Measurements from ENCODE around the gene SIPA1.

GRCh38 chr11:65617990-65618751 lies 19.7 kb upstream of the SIPA1 start:
- TF ChIP-seq YY1 (IDR thresholded peaks at IDR 0.05): no peak
- TF ChIP-seq CTCF (IDR thresholded peaks at IDR 0.05; ENCODE audit: low read depth, low read length, missing input control): no peak
- TF ChIP-seq, protein P1, sequence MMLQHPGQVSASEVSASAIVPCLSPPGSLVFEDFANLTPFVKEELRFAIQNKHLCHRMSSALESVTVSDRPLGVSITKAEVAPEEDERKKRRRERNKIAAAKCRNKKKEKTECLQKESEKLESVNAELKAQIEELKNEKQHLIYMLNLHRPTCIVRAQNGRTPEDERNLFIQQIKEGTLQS (IDR thresholded peaks at IDR 0.05): no peak
- no peak for TF ChIP-seq GABPA (IDR thresholded peaks at IDR 0.05 in 1 of 2, conservative IDR thresholded peaks at IDR 0.05 in 1 of 2)
- TF ChIP-seq, protein P2, sequence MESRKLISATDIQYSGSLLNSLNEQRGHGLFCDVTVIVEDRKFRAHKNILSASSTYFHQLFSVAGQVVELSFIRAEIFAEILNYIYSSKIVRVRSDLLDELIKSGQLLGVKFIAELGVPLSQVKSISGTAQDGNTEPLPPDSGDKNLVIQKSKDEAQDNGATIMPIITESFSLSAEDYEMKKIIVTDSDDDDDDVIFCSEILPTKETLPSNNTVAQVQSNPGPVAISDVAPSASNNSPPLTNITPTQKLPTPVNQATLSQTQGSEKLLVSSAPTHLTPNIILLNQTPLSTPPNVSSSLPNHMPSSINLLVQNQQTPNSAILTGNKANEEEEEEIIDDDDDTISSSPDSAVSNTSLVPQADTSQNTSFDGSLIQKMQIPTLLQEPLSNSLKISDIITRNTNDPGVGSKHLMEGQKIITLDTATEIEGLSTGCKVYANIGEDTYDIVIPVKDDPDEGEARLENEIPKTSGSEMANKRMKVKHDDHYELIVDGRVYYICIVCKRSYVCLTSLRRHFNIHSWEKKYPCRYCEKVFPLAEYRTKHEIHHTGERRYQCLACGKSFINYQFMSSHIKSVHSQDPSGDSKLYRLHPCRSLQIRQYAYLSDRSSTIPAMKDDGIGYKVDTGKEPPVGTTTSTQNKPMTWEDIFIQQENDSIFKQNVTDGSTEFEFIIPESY (IDR thresholded peaks at IDR 0.05): no peak
- TF ChIP-seq JUND (IDR thresholded peaks at IDR 0.05): no peak
- no peak for TF ChIP-seq RAD21 (IDR thresholded peaks at IDR 0.05)
- TF ChIP-seq MAX (IDR thresholded peaks at IDR 0.05): no peak
- no peak for TF ChIP-seq RXRA (IDR thresholded peaks at IDR 0.05)
- TF ChIP-seq, protein P3, sequence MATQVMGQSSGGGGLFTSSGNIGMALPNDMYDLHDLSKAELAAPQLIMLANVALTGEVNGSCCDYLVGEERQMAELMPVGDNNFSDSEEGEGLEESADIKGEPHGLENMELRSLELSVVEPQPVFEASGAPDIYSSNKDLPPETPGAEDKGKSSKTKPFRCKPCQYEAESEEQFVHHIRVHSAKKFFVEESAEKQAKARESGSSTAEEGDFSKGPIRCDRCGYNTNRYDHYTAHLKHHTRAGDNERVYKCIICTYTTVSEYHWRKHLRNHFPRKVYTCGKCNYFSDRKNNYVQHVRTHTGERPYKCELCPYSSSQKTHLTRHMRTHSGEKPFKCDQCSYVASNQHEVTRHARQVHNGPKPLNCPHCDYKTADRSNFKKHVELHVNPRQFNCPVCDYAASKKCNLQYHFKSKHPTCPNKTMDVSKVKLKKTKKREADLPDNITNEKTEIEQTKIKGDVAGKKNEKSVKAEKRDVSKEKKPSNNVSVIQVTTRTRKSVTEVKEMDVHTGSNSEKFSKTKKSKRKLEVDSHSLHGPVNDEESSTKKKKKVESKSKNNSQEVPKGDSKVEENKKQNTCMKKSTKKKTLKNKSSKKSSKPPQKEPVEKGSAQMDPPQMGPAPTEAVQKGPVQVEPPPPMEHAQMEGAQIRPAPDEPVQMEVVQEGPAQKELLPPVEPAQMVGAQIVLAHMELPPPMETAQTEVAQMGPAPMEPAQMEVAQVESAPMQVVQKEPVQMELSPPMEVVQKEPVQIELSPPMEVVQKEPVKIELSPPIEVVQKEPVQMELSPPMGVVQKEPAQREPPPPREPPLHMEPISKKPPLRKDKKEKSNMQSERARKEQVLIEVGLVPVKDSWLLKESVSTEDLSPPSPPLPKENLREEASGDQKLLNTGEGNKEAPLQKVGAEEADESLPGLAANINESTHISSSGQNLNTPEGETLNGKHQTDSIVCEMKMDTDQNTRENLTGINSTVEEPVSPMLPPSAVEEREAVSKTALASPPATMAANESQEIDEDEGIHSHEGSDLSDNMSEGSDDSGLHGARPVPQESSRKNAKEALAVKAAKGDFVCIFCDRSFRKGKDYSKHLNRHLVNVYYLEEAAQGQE (IDR thresholded peaks at IDR 0.05): no peak
- TF ChIP-seq EGR1 (IDR thresholded peaks at IDR 0.05; ENCODE audit: low read depth in 2 of 2): no peak
- TF ChIP-seq SP1 (IDR thresholded peaks at IDR 0.05): no peak
- no peak for TF ChIP-seq NR2F2 (IDR thresholded peaks at IDR 0.05)
- no peak for TF ChIP-seq TAF1 (conservative IDR thresholded peaks at IDR 0.05)

All from liver (tissue), 3 donors.